GM12878 (cell line): ENCODE results near the gene TREH. TPM values are rescaled to one million over a fixed set of nuclear protein-coding genes. Genes with fewer than 3 reads are reported as not detected.
"Not testable (repeated sequence)": the region's sequence is repeated elsewhere in the genome, so short reads cannot be mapped to it uniquely, and the experiment has no call there.

ENCODE experiments used
- ATAC-seq: fragments of 200-7000 bp; cut with Tn5 transposase; 3 replicates; pipeline ENCODE4 v1.9.1; 2020; ENCODE audit warnings: mild to moderate bottlenecking, moderate library complexity
- BruUV-seq: library from RNA; stranded (reverse); fragments of 400-500 nt; replicated peaks from 2 replicates; lab custom pipeline; 2021; lab: Mats Ljungman, UMichigan
- CTCF ChIA-PET: fragments of 300-600 bp; sonication (Branson Sonifier 250); formaldehyde crosslinking; extraction: SDS; loops from one replicate; lab custom pipeline; 2021; ENCODE audit warnings: inconsistent platforms; lab: Yijun Ruan, JAX
- POLR2A ChIA-PET: fragments of 350-600 bp; formaldehyde crosslinking; extraction: SDS; loops from one replicate; lab custom pipeline; 2021; ENCODE audit warnings: inconsistent platforms; lab: Charles Lee
- RAD21 ChIA-PET: fragments of 300-600 bp; sonication (Branson Sonifier 250); formaldehyde crosslinking; loops from one replicate; lab custom pipeline; 2023; ENCODE audit warnings: antibody characterized with exemption; ENCODE audit not compliant: unreplicated experiment; lab: Charles Lee
- SMC1A ChIA-PET: fragments of 300-600 bp; sonication (Branson Sonifier 250); formaldehyde crosslinking; loops from one replicate; lab custom pipeline; 2023; ENCODE audit not compliant: unreplicated experiment, uncharacterized antibody; lab: Charles Lee
- DNase-seq: peaks from one replicate; pipeline ENCODE4 v3.0.0-alpha.2; 2011; ENCODE audit warnings: low read depth, low spot score
- FAIRE-seq: peaks from 3 replicates; lab custom pipeline; 2011; peaks lifted over from hg19 to GRCh38; lab: Jason Lieb, UNC
- H2AFZ ChIP-seq: 2 replicates; pipeline ENCODE4 v1.6.0; 2011; ENCODE audit warnings: low read depth, low read length, control low read depth; ENCODE audit not compliant: control insufficient read depth
- H3K27ac ChIP-seq: 2 replicates; pipeline ENCODE4 v1.5.1; 2011; ENCODE audit warnings: control low read depth; ENCODE audit not compliant: control insufficient read depth, insufficient read depth
- H3K27me3 ChIP-seq, 2 experiments: replicated peaks in 1 of 2; 2 replicates each; pipeline versions ENCODE4 v1.6.0 to v1.6.1; 2011; ENCODE audit warnings: low read length in 1 of 2; ENCODE audit not compliant: control insufficient read depth in 2 of 2, insufficient read depth in 2 of 2
- H3K36me3 ChIP-seq, 2 experiments: 2 replicates each; pipeline ENCODE4 v1.5.1; 2011; ENCODE audit warnings: low read length in 1 of 2; ENCODE audit not compliant: control insufficient read depth in 2 of 2, insufficient read depth in 2 of 2
- H3K4me1 ChIP-seq: 2 replicates; pipeline ENCODE4 v1.6.1; 2011; ENCODE audit warnings: mild to moderate bottlenecking, low read length, moderate library complexity, mixed read lengths; ENCODE audit not compliant: control insufficient read depth, insufficient read depth
- H3K4me2 ChIP-seq: 2 replicates; pipeline ENCODE4 v1.6.0; 2011; ENCODE audit warnings: control low read depth; ENCODE audit not compliant: control insufficient read depth, insufficient read depth
- H3K4me3 ChIP-seq: fragments of 200-600 bp; sonication (generic); 2 replicates; pipeline ENCODE4 v1.5.1; 2016
- H3K79me2 ChIP-seq: 2 replicates; pipeline ENCODE4 v1.6.0; 2011; ENCODE audit warnings: low read length; ENCODE audit not compliant: control insufficient read depth, insufficient read depth
- H3K9ac ChIP-seq: 2 replicates; pipeline ENCODE4 v1.8.0; 2011; ENCODE audit warnings: low read length, control low read depth, mixed read lengths; ENCODE audit not compliant: control insufficient read depth, insufficient read depth
- H3K9me3 ChIP-seq: replicated peaks from 3 replicates; pipeline ENCODE4 v1.5.1; 2011; ENCODE audit warnings: mild to moderate bottlenecking, low read length; ENCODE audit not compliant: control insufficient read depth, insufficient read depth
- H4K20me1 ChIP-seq: 2 replicates; pipeline ENCODE4 v1.6.0; 2011; ENCODE audit not compliant: control insufficient read depth, insufficient read depth
- WGBS: methylation state at CpG from one replicate; pipeline ENCODE4 v1.1.6; 2016; ENCODE audit warnings: low lambda C conversion rate; ENCODE audit not compliant: insufficient replicate concordance, insufficient coverage; ENCODE audit errors: missing lambda C conversion rate; 5-methylcytosine and 5-hydroxymethylcytosine counted together
- in situ Hi-C: fragments of 300-500 bp; cut with MboI; formaldehyde crosslinking; loops from 9 replicates; pipeline ENCODE4 v1.14.3; 2018; ENCODE audit warnings: mixed read lengths
- intact Hi-C: fragments of 100-400 bp; cut with micrococcal nuclease; formaldehyde crosslinking; loops from one replicate; pipeline ENCODE4 v1.14.2; 2022; ENCODE audit not compliant: unreplicated experiment
- polyA plus RNA-seq, 11 experiments: library from polyadenylated mRNA; depleted of rRNA in 4 of 11; unstranded in 6 of 11; stranded (reverse) in 5 of 11; fragments of >200 nt; fragmentation: Nextera tagmentation in 4 of 11; fragmentation: Illumina TruSeq in 1 of 11; extraction: Ambion mirVana in 4 of 11; extraction: Trizol in 1 of 11; gene quantifications; 1 replicate in 1 of 11; 2 replicates in 10 of 11; pipeline versions ENCODE4 v1.2.1 to v1.2.3, GENCODE V29; 2011 to 2016; ENCODE audit warnings: inconsistent platforms in 2 of 11, missing spikeins in 2 of 11, low read depth in 1 of 11
- total RNA-seq, 4 experiments: library from RNA; depleted of rRNA in 3 of 4; stranded (reverse); fragments of >200 nt in 3 of 4; fragmentation: Illumina TruSeq in 1 of 4; extraction: Trizol in 1 of 4; gene quantifications; 2 replicates each; pipeline versions ENCODE4 v1.2.1 to v1.2.3, GENCODE V29; 2013 to 2021

Gene TREH
- total and polyA plus RNA-seq, 10 of the 15 experiments (the other 5 are each of a cell fraction or from before 2014, with no cell fraction given): not detected

GRCh38 chr11:118727001-118727720 is 47.7 kb upstream of the TREH start:
- H3K4me2 ChIP-seq, H3K9ac ChIP-seq, RAD21 ChIA-PET, H3K4me3 ChIP-seq, H3K9me3 ChIP-seq, H4K20me1 ChIP-seq, intact Hi-C loops, in situ Hi-C loops, FAIRE-seq, H3K79me2 ChIP-seq, ATAC-seq, H3K27ac ChIP-seq, POLR2A ChIA-PET, H3K36me3 ChIP-seq, H3K4me1 ChIP-seq, H3K27me3 ChIP-seq, CTCF ChIA-PET, BruUV-seq, SMC1A ChIA-PET, DNase-seq, H2AFZ ChIP-seq: not testable (repeated sequence)
- 54% methylated on average over 8 of the region's 8 CpGs for WGBS

- in situ Hi-C loops, POLR2A ChIA-PET, H2AFZ ChIP-seq, H3K9ac ChIP-seq, ATAC-seq, SMC1A ChIA-PET, H3K4me1 ChIP-seq, CTCF ChIA-PET, H3K4me2 ChIP-seq, H3K27ac ChIP-seq, H3K4me3 ChIP-seq, H3K27me3 ChIP-seq, H3K9me3 ChIP-seq, intact Hi-C loops, BruUV-seq, RAD21 ChIA-PET, H4K20me1 ChIP-seq, DNase-seq, H3K79me2 ChIP-seq, H3K36me3 ChIP-seq, FAIRE-seq: not testable (repeated sequence)
- 90% methylated on average over 2 of the region's 10 CpGs for WGBS
These were observed 42.1 kb upstream of the TREH start for GRCh38 chr11:118721478-118722015.

GRCh38 chr11:118720740-118721139 is 41.3 kb upstream of the TREH start:
- H3K4me3 ChIP-seq, H3K9me3 ChIP-seq, POLR2A ChIA-PET, H3K79me2 ChIP-seq, H3K36me3 ChIP-seq, H4K20me1 ChIP-seq, FAIRE-seq, H3K9ac ChIP-seq, intact Hi-C loops, BruUV-seq, RAD21 ChIA-PET, DNase-seq, H3K4me1 ChIP-seq, ATAC-seq, H2AFZ ChIP-seq, in situ Hi-C loops, CTCF ChIA-PET, H3K27ac ChIP-seq, H3K27me3 ChIP-seq, H3K4me2 ChIP-seq: not testable (repeated sequence)
- SMC1A ChIA-PET: interaction anchor here (1.1 kb wide), 1 partner anchor 85 kb away, joined by 3 read pairs; no protein-coding TSS in a partner anchor
- WGBS: 39% methylated on average over 8 of the region's 9 CpGs

GRCh38 chr11:118720078-118720477 is 40.6 kb upstream of the TREH start:
- H3K4me1 ChIP-seq, in situ Hi-C loops, H3K9me3 ChIP-seq, FAIRE-seq, intact Hi-C loops, CTCF ChIA-PET, DNase-seq, H2AFZ ChIP-seq, H3K27ac ChIP-seq, RAD21 ChIA-PET, ATAC-seq, H3K79me2 ChIP-seq, H3K27me3 ChIP-seq, POLR2A ChIA-PET, H3K9ac ChIP-seq, H3K4me2 ChIP-seq, BruUV-seq, H3K4me3 ChIP-seq, H3K36me3 ChIP-seq, H4K20me1 ChIP-seq: not testable (repeated sequence)
- 66% methylated on average over 9 of the region's 13 CpGs for WGBS
- SMC1A ChIA-PET: interaction anchor here (1.1 kb wide), 1 partner anchor 84 kb away, joined by 3 read pairs; no protein-coding TSS in a partner anchor
